ENCODE data around the gene EIPR1. TPM values are rescaled to one million over a fixed set of nuclear protein-coding genes. Genes with fewer than 3 reads are reported as not detected.
"Not testable (repeated sequence)": the region's sequence is repeated elsewhere in the genome, so short reads cannot be mapped to it uniquely, and the experiment has no call there.

EIPR1 gene
- total RNA-seq, 1 donor = 23.3 TPM

GRCh38 chr2:3361518-3362389, 15.9 kb downstream of the EIPR1 start:
- no peak overlapping the region for H3K4me3 ChIP-seq (ENCODE audit: low read depth, low read length)
- no peak for DNase-seq (ENCODE audit: low read depth)
- no peak for TF ChIP-seq CTCF (IDR thresholded peaks at IDR 0.05; ENCODE audit: insufficient read depth, low read length)

- no peak overlapping the region for H3K4me3 ChIP-seq (ENCODE audit: low read depth, low read length)
- TF ChIP-seq CTCF (IDR thresholded peaks at IDR 0.05; ENCODE audit: insufficient read depth, low read length) = no peak
- no peak for DNase-seq (ENCODE audit: low read depth)
Measured at GRCh38 chr2:3357926-3358325, 19.7 kb downstream of the EIPR1 start.

GRCh38 chr2:3357446-3357845, 20.2 kb downstream of the EIPR1 start:
- DNase-seq (ENCODE audit: low read depth); H3K4me3 ChIP-seq (ENCODE audit: low read depth, low read length): not testable (repeated sequence)

- no peak overlapping the region for H3K4me3 ChIP-seq (ENCODE audit: low read depth, low read length)
- DNase-seq (ENCODE audit: low read depth) = peak; percentile 3
- TF ChIP-seq CTCF (IDR thresholded peaks at IDR 0.05; ENCODE audit: insufficient read depth, low read length) = no peak
Measured at GRCh38 chr2:3356799-3357198, 20.8 kb downstream of the EIPR1 start.

- TF ChIP-seq CTCF (IDR thresholded peaks at IDR 0.05; ENCODE audit: insufficient read depth, low read length) = no peak
- no peak overlapping the region for H3K4me3 ChIP-seq (ENCODE audit: low read depth, low read length)
- no peak for DNase-seq (ENCODE audit: low read depth)
Measured at GRCh38 chr2:3355951-3356569, 21.6 kb downstream of the EIPR1 start.

GRCh38 chr2:3354986-3355385, 22.6 kb downstream of the EIPR1 start:
- no peak for DNase-seq (ENCODE audit: low read depth)
- TF ChIP-seq CTCF (IDR thresholded peaks at IDR 0.05; ENCODE audit: insufficient read depth, low read length) = no peak
- no peak overlapping the region for H3K4me3 ChIP-seq (ENCODE audit: low read depth, low read length)

GRCh38 chr2:3349211-3349693, 28.4 kb downstream of the EIPR1 start:
- no peak overlapping the region for H3K4me3 ChIP-seq (ENCODE audit: low read depth, low read length)
- DNase-seq (ENCODE audit: low read depth) = peak; percentile 27
- TF ChIP-seq CTCF (IDR thresholded peaks at IDR 0.05; ENCODE audit: insufficient read depth, low read length) = no peak
